CD8-positive, alpha-beta memory T cell (primary cell): ENCODE data around the gene NACAD. TPM values are rescaled to one million over a fixed set of nuclear protein-coding genes. Genes with fewer than 3 reads are reported as not detected.

Experiments
- CTCF ChIA-PET: fragments of 350-600 bp; sonication (Branson Sonifier 250); formaldehyde crosslinking; loops from one replicate; lab custom pipeline; 2021; ENCODE audit warnings: antibody characterized with exemption; lab: Charles Lee
- POLR2A ChIA-PET: fragments of 350-600 bp; sonication (Branson Sonifier 250); formaldehyde crosslinking; loops from one replicate; lab custom pipeline; 2021; ENCODE audit warnings: antibody characterized with exemption; lab: Charles Lee
- DNase-seq, 5 donors: peaks; one replicate each; pipeline versions ENCODE4 v3.0.0 to v3.0.0-alpha.2; 2020 to 2022; ENCODE audit warnings: mixed read lengths in 1 of 5
- H3K27ac ChIP-seq: one replicate; pipeline ENCODE4 v1.7.0; 2013; ENCODE audit warnings: low read depth, mild to moderate bottlenecking, low read length, moderate library complexity
- H3K27me3 ChIP-seq: 2 replicates; pipeline ENCODE4 v1.7.0; 2013; ENCODE audit warnings: low read length, mild to moderate bottlenecking; ENCODE audit not compliant: insufficient read depth, poor library complexity, severe bottlenecking
- H3K36me3 ChIP-seq: 2 replicates; pipeline ENCODE4 v1.7.0; 2013; ENCODE audit warnings: mild to moderate bottlenecking, low read length, moderate library complexity; ENCODE audit not compliant: insufficient read depth
- H3K4me1 ChIP-seq: 2 replicates; pipeline ENCODE4 v1.7.0; 2013; ENCODE audit warnings: mild to moderate bottlenecking, low read length, moderate library complexity; ENCODE audit not compliant: insufficient read depth
- H3K4me3 ChIP-seq: 2 replicates; pipeline ENCODE4 v1.7.0; 2013; ENCODE audit warnings: mild to moderate bottlenecking, low read length
- H3K9me3 ChIP-seq: 2 replicates; pipeline ENCODE4 v1.7.0; 2013; ENCODE audit warnings: mild to moderate bottlenecking, low read length
- H3K27ac Mint-ChIP-seq, 8 donors: one replicate each; pipeline ENCODE4 v1.8.0; 2020 to 2021; ENCODE audit warnings: mixed read lengths in 8 of 8, mild to moderate bottlenecking in 6 of 8, inconsistent platforms in 3 of 8, moderate library complexity in 3 of 8
- H3K27me3 Mint-ChIP-seq, 2 donors: one replicate each; pipeline ENCODE4 v1.8.0; 2020 to 2021; ENCODE audit warnings: mixed read lengths in 2 of 2, mild to moderate bottlenecking in 1 of 2, moderate library complexity in 1 of 2
- H3K36me3 Mint-ChIP-seq, 3 donors: one replicate each; pipeline ENCODE4 v1.8.0; 2020 to 2021; ENCODE audit warnings: mixed read lengths in 3 of 3, inconsistent platforms in 1 of 3, mild to moderate bottlenecking in 1 of 3
- H3K4me1 Mint-ChIP-seq, 3 donors: one replicate each; pipeline ENCODE4 v1.8.0; 2020 to 2021; ENCODE audit warnings: mixed read lengths in 3 of 3, inconsistent platforms in 1 of 3, mild to moderate bottlenecking in 1 of 3
- H3K4me3 Mint-ChIP-seq, 7 donors: one replicate each; pipeline ENCODE4 v1.8.0; 2020 to 2021; ENCODE audit warnings: mixed read lengths in 7 of 7, mild to moderate bottlenecking in 6 of 7, moderate library complexity in 4 of 7, inconsistent platforms in 2 of 7
- H3K9me3 Mint-ChIP-seq, 5 donors: one replicate each; pipeline ENCODE4 v1.8.0; 2020 to 2022; ENCODE audit warnings: mixed read lengths in 5 of 5, mild to moderate bottlenecking in 3 of 5, moderate library complexity in 2 of 5, inconsistent platforms in 1 of 5
- polyA plus RNA-seq: library from polyadenylated mRNA; unstranded; fragments of 300-500 nt; fragmentation: Illumina TruSeq; gene quantifications from one replicate; pipeline ENCODE4 v1.2.3, GENCODE V29; 2021
- total RNA-seq, 2 experiments: library from RNA; stranded (reverse); gene quantifications; one replicate each; pipeline ENCODE4 v1.2.3, GENCODE V29; 2021

The NACAD gene
- total and polyA plus RNA-seq, 3 experiments from 2014 or later = 0.31 to 1.3 (median 0.82) TPM

DNA sequence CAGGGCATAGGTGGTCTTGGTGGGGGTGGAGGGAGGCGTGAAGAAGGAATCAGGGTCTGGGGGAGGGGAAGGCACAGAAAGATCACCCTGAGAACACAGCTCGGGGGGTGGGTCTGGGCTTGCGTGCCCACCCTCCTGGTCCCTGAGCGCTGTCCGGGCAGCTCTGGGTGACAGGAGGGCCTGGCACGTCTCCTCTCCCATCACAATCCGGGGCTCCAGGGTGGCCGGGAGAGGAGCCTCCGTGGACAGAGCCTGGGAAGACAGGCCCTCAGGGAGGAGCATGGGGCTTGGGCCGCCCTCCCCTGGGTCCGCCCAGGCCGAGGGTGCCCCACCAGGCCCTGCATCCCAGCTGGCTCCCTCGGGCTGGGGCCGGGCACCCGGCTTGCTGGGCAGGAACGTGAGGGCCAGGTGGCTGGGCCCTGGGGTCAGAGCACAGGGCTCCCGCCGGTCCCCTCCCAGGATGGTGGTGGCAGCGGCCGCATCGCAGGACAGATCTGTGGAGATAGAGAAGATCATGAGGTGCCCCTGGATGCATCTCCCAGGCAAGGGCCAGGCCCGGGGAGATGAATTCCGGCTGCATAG, 3.1 kb downstream of the NACAD start:
- Mint-ChIP-seq H3K27me3 (peaks cover 7 to 10% of the 10 kb centered on the region in 2 donors), H3K36me3 (no peaks in the 10 kb centered on the region), H3K4me1 (peaks cover 6 to 16% (median 8%) of the 10 kb centered on the region in 3 donors), H3K4me3 (no peak overlapping the region), H3K27ac (no peak overlapping the region), H3K9me3 (no peaks in the 10 kb centered on the region)
- H3K27ac ChIP-seq = no peak overlapping the region
- DNase-seq = no peak
- H3K36me3 ChIP-seq = no peaks in the 10 kb centered on the region
- CTCF ChIA-PET = no interaction called here
- POLR2A ChIA-PET = no interaction called here
- H3K9me3 ChIP-seq = no peaks in the 10 kb centered on the region
- peaks cover 7% of the 10 kb centered on the region for H3K4me1 ChIP-seq
- no peak overlapping the region for H3K4me3 ChIP-seq
- peaks cover 8% of the 10 kb centered on the region for H3K27me3 ChIP-seq

DNA sequence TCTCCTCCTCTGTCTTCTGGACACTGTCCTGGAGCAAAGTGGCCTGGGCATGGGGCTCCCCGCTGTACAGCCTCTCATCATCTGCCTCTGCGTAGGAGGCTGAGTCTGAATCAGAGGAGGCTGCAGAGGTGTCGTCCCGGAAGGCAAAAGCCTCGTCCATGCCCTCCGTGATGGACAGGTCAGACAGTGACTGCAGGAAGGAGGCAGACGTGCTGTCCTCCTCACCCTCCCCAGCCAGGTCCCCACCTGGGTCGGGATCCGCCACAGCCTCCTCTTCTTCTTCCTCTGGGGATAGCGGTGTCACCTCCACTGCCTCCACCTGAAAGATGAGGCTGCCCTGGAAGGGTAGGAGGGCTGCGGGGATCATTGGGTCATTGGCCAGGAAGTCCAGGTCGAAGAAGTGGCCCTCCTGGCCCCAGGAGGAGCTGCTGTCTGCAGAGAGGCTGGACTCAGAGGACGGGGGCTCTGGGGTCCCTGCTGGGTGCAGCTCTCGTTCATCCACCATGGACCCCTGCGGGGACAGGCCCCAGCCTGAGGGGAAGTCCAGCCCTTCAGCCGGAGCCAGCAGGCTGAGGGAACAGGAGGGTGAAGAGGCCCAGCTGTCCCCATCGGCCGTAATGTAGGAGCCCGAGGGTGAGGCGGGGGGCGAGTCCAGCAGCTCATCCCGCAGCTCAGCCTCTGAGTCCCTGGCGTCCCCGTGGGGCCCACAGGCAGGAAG, 3.7 kb downstream of the NACAD start:
- CTCF ChIA-PET = no interaction called here
- POLR2A ChIA-PET = interaction anchor here (1.1 kb wide), 1 partner anchor 109 kb away, joined by 3 read pairs; no protein-coding TSS in a partner anchor

DNA sequence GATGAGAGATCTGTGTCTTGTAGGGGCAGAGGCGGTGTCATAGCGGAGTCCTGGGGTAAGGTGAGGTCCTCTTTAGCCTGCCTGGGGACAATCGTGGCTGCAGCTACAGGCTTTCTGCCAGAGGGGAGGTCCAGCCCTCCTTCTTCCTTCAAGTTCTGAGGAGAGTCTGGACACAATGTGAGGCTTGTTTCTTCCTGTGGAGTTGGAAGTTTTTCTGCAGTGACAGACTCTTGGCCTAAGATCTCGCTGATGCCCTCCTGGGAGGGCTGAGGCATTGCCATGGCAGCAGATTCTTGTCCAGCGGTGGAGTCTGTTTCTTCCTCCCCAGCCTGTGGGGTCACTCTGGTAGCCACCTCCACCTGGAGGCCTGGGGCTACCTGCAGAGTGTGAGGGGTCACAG, 4.4 kb downstream of the NACAD start:
- no peak overlapping the region for H3K27ac ChIP-seq
- peaks cover 2 to 9% (median 5%) of the 10 kb centered on the region in 3 donors for H3K4me1 Mint-ChIP-seq
- peak overlapping the region in 1 of 8 donors; percentile 52 for H3K27ac Mint-ChIP-seq
- H3K4me1 ChIP-seq = peaks cover 4% of the 10 kb centered on the region
- H3K27me3 Mint-ChIP-seq = peaks cover under 1 to 2% of the 10 kb centered on the region in 2 donors
- no peak for DNase-seq
- ChIA-PET CTCF (no interaction called here), POLR2A (interaction anchor here (1.1 kb wide), 1 partner anchor 108 kb away, joined by 3 read pairs; no protein-coding TSS in a partner anchor)
- H3K27me3 ChIP-seq = peaks cover under 1% of the 10 kb centered on the region
- H3K36me3 ChIP-seq = no peaks in the 10 kb centered on the region
- no peaks in the 10 kb centered on the region for H3K36me3 Mint-ChIP-seq
- no peak overlapping the region for H3K4me3 ChIP-seq
- H3K9me3 Mint-ChIP-seq = no peaks in the 10 kb centered on the region
- no peaks in the 10 kb centered on the region for H3K9me3 ChIP-seq
- no peak overlapping the region for H3K4me3 Mint-ChIP-seq

More for the DNA sequence above, 3.7 kb downstream of the NACAD start:
- no peak overlapping the region for H3K4me3 ChIP-seq
- Mint-ChIP-seq H3K4me3 (no peak overlapping the region), H3K4me1 (peaks cover 6 to 16% (median 8%) of the 10 kb centered on the region in 3 donors), H3K27me3 (peaks cover 7 to 10% of the 10 kb centered on the region in 2 donors), H3K9me3 (no peaks in the 10 kb centered on the region), H3K27ac (peak overlapping the region in 2 of 8 donors; percentile 26 to 74), H3K36me3 (no peaks in the 10 kb centered on the region)
- DNase-seq = peak in 1 of 5 donors; percentile 40
- peaks cover 7% of the 10 kb centered on the region for H3K4me1 ChIP-seq
- H3K9me3 ChIP-seq = no peaks in the 10 kb centered on the region
- no peak overlapping the region for H3K27ac ChIP-seq
- peaks cover 8% of the 10 kb centered on the region for H3K27me3 ChIP-seq
- H3K36me3 ChIP-seq = no peaks in the 10 kb centered on the region

DNA sequence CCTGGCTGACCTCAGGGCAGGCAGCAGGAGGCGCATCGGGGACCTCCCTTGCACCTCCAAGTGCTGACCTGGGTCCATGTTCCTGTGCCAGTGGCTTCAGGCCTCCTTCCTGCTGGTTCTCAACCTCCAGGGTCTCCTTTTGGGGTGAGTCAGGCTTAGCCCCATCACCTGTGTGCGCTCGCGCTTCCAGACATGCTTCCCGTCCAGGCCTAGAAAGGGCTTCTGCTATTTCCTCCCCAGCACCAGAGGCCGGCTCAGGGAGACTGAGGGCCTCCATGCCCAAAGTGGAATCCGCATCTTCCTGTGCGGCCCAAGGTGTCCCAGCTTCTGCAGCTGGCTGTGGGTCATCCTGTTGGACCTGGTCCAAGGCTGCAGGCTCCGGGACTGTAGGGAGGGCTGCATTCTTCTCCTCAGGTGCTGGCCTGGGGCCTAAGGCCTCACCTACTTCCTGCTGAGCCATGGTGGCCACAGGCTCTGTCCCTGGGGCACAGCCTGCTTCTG, 5.9 kb downstream of the NACAD start:
- Mint-ChIP-seq H3K9me3 (no peaks in the 10 kb centered on the region), H3K27ac (peak overlapping the region in 1 of 8 donors; percentile 10), H3K36me3 (peaks cover 0 to under 1% (median 0%) of the 10 kb centered on the region in 3 donors), H3K4me3 (no peak overlapping the region), H3K4me1 (peaks cover 0 to 7% (median 2%) of the 10 kb centered on the region in 3 donors), H3K27me3 (no peaks in the 10 kb centered on the region)
- H3K9me3 ChIP-seq = no peaks in the 10 kb centered on the region
- H3K4me1 ChIP-seq = no peaks in the 10 kb centered on the region
- no peaks in the 10 kb centered on the region for H3K36me3 ChIP-seq
- H3K4me3 ChIP-seq = no peak overlapping the region
- ChIA-PET POLR2A (no interaction called here), CTCF (no interaction called here)
- peak in 1 of 5 donors; percentile 43 for DNase-seq
- no peaks in the 10 kb centered on the region for H3K27me3 ChIP-seq
- H3K27ac ChIP-seq = no peak overlapping the region

DNA sequence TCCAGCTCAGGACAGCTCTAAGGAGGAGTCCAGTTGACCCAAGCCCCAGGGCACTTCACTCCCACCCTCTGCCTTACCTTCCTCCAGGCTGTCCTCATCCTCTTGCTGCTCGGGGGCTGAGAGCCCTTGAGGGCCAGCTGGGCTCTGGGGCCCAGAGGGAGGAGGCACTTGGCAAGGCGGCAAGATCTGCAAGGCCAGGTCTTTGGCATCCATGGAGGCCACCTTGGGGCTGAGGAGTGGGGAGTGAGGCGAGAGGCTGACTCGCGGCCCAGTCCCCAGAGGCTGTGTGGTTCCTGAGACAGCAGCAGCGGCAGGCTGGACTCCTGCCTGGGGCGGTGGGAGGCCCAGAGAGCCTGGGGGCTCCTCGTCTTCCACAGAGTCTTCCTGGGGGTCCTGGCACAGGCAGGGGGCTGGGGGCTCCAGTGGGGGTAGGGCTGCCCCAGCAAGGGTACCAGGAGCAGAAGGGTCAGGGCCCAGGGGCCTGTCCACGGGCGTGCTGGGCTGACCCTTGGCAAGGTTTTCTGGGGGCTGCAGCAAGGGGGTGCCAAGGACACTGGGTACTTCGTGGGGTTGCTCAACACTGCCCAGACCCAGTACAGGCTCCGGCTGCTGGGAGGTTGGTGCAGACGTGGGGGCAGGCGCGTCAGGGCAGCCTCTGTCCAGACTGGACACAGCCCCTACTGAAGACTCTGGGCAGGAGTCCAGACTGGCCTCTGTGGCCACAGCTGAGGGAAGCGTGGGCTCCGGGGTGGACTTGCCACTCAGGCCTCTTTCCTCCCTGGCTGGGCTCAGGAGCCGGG, 6.5 kb downstream of the NACAD start:
- Mint-ChIP-seq H3K4me3 (no peak overlapping the region), H3K4me1 (peaks cover 0 to 9% (median 2%) of the 10 kb centered on the region in 3 donors), H3K27me3 (no peaks in the 10 kb centered on the region), H3K27ac (peak overlapping the region in 1 of 8 donors; percentile 68), H3K36me3 (peaks cover 0 to 5% (median 0%) of the 10 kb centered on the region in 3 donors), H3K9me3 (no peaks in the 10 kb centered on the region)
- no peaks in the 10 kb centered on the region for H3K4me1 ChIP-seq
- POLR2A ChIA-PET = no interaction called here
- no peak overlapping the region for H3K27ac ChIP-seq
- no peaks in the 10 kb centered on the region for H3K9me3 ChIP-seq
- H3K4me3 ChIP-seq = no peak overlapping the region
- peak in 1 of 5 donors; percentile 46 for DNase-seq
- H3K27me3 ChIP-seq = no peaks in the 10 kb centered on the region
- no peaks in the 10 kb centered on the region for H3K36me3 ChIP-seq
- CTCF ChIA-PET = no interaction called here

DNA sequence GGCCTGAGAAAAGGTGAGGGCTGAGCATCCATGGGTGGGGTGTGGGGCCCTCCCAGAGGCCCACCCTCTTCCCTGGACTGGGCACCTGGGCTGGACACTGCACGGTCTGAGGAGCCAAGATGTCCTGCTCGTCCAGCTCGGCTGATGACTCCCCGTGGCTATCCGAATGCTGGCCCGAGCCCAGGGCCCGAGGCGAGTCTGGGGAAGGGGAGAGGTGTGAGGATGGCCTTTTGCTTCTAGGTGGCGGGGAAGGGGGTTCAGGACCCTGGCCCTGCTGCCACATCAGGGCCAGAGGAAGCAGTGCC, 7.1 kb downstream of the NACAD start:
- H3K36me3 ChIP-seq = no peaks in the 10 kb centered on the region
- no peaks in the 10 kb centered on the region for H3K4me1 ChIP-seq
- H3K27me3 ChIP-seq = no peaks in the 10 kb centered on the region
- H3K4me3 Mint-ChIP-seq = no peak overlapping the region
- H3K4me3 ChIP-seq = no peak overlapping the region
- peak overlapping the region in 2 of 8 donors; percentile 10 to 68 for H3K27ac Mint-ChIP-seq
- ChIA-PET POLR2A (no interaction called here), CTCF (interaction anchor here (1.6 kb wide), 1 partner anchor 107 kb away, joined by 5 read pairs; no protein-coding TSS in a partner anchor)
- H3K9me3 ChIP-seq = no peaks in the 10 kb centered on the region
- H3K4me1 Mint-ChIP-seq = peaks cover 0 to 12% (median 2%) of the 10 kb centered on the region in 3 donors
- peaks cover 0 to 11% (median 0%) of the 10 kb centered on the region in 3 donors for H3K36me3 Mint-ChIP-seq
- no peaks in the 10 kb centered on the region for H3K27me3 Mint-ChIP-seq
- peak in 1 of 5 donors; percentile 47 for DNase-seq
- H3K9me3 Mint-ChIP-seq = no peaks in the 10 kb centered on the region
- no peak overlapping the region for H3K27ac ChIP-seq

DNA sequence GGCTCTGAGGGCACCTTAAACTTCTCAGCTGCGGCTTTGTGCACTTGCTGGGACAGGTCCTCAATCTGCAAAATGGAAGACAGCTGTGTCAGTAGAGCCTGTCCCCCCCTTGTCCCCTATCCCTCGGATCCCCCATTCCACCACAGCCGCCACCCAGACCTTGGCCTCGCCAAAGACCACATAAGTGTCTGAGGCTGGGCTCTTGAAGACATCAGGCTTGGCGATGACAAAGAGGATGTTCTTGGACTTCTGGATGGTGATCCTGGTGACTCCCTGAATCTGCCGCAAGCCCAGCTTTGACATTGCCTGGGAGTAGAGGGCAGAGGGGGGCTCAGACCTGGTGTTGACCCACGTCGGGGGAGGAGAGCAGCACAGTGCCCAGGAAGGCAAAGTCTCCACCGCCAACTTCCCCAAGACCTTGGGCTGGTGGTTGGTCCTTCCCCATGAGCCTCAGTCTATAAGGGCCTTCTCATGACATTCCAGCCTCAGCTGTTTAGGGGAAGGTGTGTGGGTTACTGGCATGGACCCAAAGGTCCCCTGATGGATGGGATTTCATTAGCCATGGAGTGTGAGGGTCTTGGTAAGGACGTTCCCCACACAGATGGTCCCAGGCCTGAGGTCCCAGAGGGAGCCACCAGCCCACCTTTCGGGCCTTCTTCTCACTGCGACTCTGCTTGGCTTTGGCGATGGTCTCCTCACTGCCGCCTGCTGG, 7.7 kb downstream of the NACAD start:
- ChIA-PET CTCF (interaction anchor here (1.0 to 1.6 kb wide), 3 partner anchors 42 to 237 kb away, joined by 3 to 5 read pairs (median 3); no protein-coding TSS in a partner anchor), POLR2A (no interaction called here)
- Histone ChIP-seq H3K27me3 (no peaks in the 10 kb centered on the region), H3K9me3 (no peaks in the 10 kb centered on the region), H3K36me3 (peaks cover 5% of the 10 kb centered on the region), H3K27ac (no peak overlapping the region), H3K4me1 (no peaks in the 10 kb centered on the region), H3K4me3 (no peak overlapping the region)
- Mint-ChIP-seq H3K4me3 (no peak overlapping the region), H3K9me3 (no peaks in the 10 kb centered on the region), H3K27me3 (no peaks in the 10 kb centered on the region), H3K36me3 (peaks cover 0 to 16% (median 0%) of the 10 kb centered on the region in 3 donors), H3K4me1 (peaks cover 0 to 15% (median 2%) of the 10 kb centered on the region in 3 donors), H3K27ac (peak overlapping the region in 5 of 8 donors; percentile 45 to 90 (median 57))
- peak in 1 of 5 donors; percentile 31 for DNase-seq
